Chondrocyte (in vitro differentiated cells): ENCODE measurements around the gene SEC14L6. TPM values are rescaled to one million over a fixed set of nuclear protein-coding genes. Genes with fewer than 3 reads are reported as not detected.

Experiments
- DNase-seq: peaks from one replicate; pipeline ENCODE4 v3.0.0; 2021; ENCODE audit warnings: mixed read lengths, low spot score
- H3K27ac Mint-ChIP-seq: one replicate; pipeline ENCODE4 v1.8.0; 2021; ENCODE audit warnings: mild to moderate bottlenecking, moderate library complexity, mixed read lengths; ENCODE audit not compliant: unreplicated experiment
- H3K27me3 Mint-ChIP-seq: 2 replicates; pipeline ENCODE4 v1.8.0; 2021; ENCODE audit warnings: low read depth, mixed read lengths
- H3K36me3 Mint-ChIP-seq: 2 replicates; pipeline ENCODE4 v1.8.0; 2021; ENCODE audit warnings: low read depth, mixed read lengths
- H3K4me1 Mint-ChIP-seq: 2 replicates; pipeline ENCODE4 v1.8.0; 2021; ENCODE audit warnings: low read depth, mild to moderate bottlenecking, mixed read lengths
- H3K4me3 Mint-ChIP-seq: one replicate; pipeline ENCODE4 v1.8.0; 2021; ENCODE audit warnings: mild to moderate bottlenecking, moderate library complexity, mixed read lengths; ENCODE audit not compliant: unreplicated experiment
- H3K9me3 Mint-ChIP-seq: 2 replicates; pipeline ENCODE4 v1.8.0; 2021; ENCODE audit warnings: low read depth, mixed read lengths
- CTCF ChIP-seq: fragments of 200-600 bp; sonication (generic); IDR thresholded peaks from 2 replicates; pipeline ENCODE4 v1.5.0; 2021; ENCODE audit warnings: antibody characterized with exemption, mild to moderate bottlenecking, moderate library complexity
- total RNA-seq: library from RNA; stranded (reverse); gene quantifications from 3 replicates; pipeline ENCODE4 v1.2.1, GENCODE V29; 2021

The SEC14L6 gene
- total RNA-seq, 1 donor from 2014 or later, result 1.2 TPM

- Mint-ChIP-seq H3K9me3 (no peaks in the 10 kb centered on the region), H3K4me3 (no peak overlapping the region), H3K36me3 (no peaks in the 10 kb centered on the region)
Measured at GRCh38 chr22:30506507-30506968, 40.0 kb downstream of the SEC14L6 start.

GRCh38 chr22:30503551-30503950 is 43.0 kb downstream of the SEC14L6 start:
- H3K27me3 Mint-ChIP-seq, result peaks cover 9% of the 10 kb centered on the region
- H3K4me1 Mint-ChIP-seq, result no peaks in the 10 kb centered on the region
- H3K36me3 Mint-ChIP-seq, result no peaks in the 10 kb centered on the region
- H3K4me3 Mint-ChIP-seq, result no peak overlapping the region
- TF ChIP-seq CTCF, result no peak
- no peak overlapping the region for H3K27ac Mint-ChIP-seq
- no peak for DNase-seq
- no peaks in the 10 kb centered on the region for H3K9me3 Mint-ChIP-seq

More at GRCh38 chr22:30506507-30506968, 40.0 kb downstream of the SEC14L6 start:
- no peak for DNase-seq
- Mint-ChIP-seq H3K27me3 (peaks cover 3% of the 10 kb centered on the region), H3K27ac (no peak overlapping the region), H3K4me1 (no peaks in the 10 kb centered on the region)
- TF ChIP-seq CTCF, result no peak

- Mint-ChIP-seq H3K9me3 (no peaks in the 10 kb centered on the region), H3K4me3 (no peak overlapping the region)
- no peak for TF ChIP-seq CTCF
Measured at GRCh38 chr22:30502911-30503310, 43.6 kb downstream of the SEC14L6 start.

GRCh38 chr22:30502153-30502552 is 44.4 kb downstream of the SEC14L6 start:
- H3K9me3 Mint-ChIP-seq, result no peaks in the 10 kb centered on the region
- no peak for DNase-seq
- no peak for TF ChIP-seq CTCF
- H3K27me3 Mint-ChIP-seq, result peaks cover 17% of the 10 kb centered on the region
- no peak overlapping the region for H3K4me3 Mint-ChIP-seq
- no peak overlapping the region for H3K27ac Mint-ChIP-seq
- no peaks in the 10 kb centered on the region for H3K4me1 Mint-ChIP-seq
- no peaks in the 10 kb centered on the region for H3K36me3 Mint-ChIP-seq

More at GRCh38 chr22:30502911-30503310, 43.6 kb downstream of the SEC14L6 start:
- Mint-ChIP-seq H3K27me3 (peaks cover 13% of the 10 kb centered on the region), H3K36me3 (no peaks in the 10 kb centered on the region), H3K27ac (no peak overlapping the region), H3K4me1 (no peaks in the 10 kb centered on the region)
- DNase-seq, result no peak

- no peak for TF ChIP-seq CTCF
- H3K27me3 Mint-ChIP-seq, result peaks cover 21% of the 10 kb centered on the region
- H3K27ac Mint-ChIP-seq, result no peak overlapping the region
- no peaks in the 10 kb centered on the region for H3K4me1 Mint-ChIP-seq
- no peak for DNase-seq
- no peaks in the 10 kb centered on the region for H3K9me3 Mint-ChIP-seq
- no peak overlapping the region for H3K4me3 Mint-ChIP-seq
- no peaks in the 10 kb centered on the region for H3K36me3 Mint-ChIP-seq
Measured at GRCh38 chr22:30500628-30501027, 45.9 kb downstream of the SEC14L6 start.
